Rectal smooth muscle tissue (tissue), 1 donor: ENCODE data around the gene KTI12.
"Not testable (repeated sequence)": the region's sequence is repeated elsewhere in the genome, so short reads cannot be mapped to it uniquely, and the experiment has no call there.

Source experiments
- H3K27ac ChIP-seq: one replicate; pipeline ENCODE4 v1.7.0; 2013; ENCODE audit warnings: low read depth, low read length, inconsistent platforms
- H3K27me3 ChIP-seq: one replicate; pipeline ENCODE4 v1.7.0; 2013; ENCODE audit warnings: low read length; ENCODE audit not compliant: control insufficient read depth, insufficient read depth
- H3K36me3 ChIP-seq: one replicate; pipeline ENCODE4 v1.7.0; 2013; ENCODE audit warnings: low read length; ENCODE audit not compliant: control insufficient read depth, insufficient read depth
- H3K4me1 ChIP-seq: one replicate; pipeline ENCODE4 v1.7.0; 2013; ENCODE audit warnings: low read length; ENCODE audit not compliant: control insufficient read depth, insufficient read depth
- H3K4me3 ChIP-seq: one replicate; pipeline ENCODE4 v1.7.0; 2013; ENCODE audit warnings: low read length
- H3K9ac ChIP-seq: one replicate; pipeline ENCODE4 v1.7.0; 2013; ENCODE audit warnings: low read length

Gene KTI12, protein sequence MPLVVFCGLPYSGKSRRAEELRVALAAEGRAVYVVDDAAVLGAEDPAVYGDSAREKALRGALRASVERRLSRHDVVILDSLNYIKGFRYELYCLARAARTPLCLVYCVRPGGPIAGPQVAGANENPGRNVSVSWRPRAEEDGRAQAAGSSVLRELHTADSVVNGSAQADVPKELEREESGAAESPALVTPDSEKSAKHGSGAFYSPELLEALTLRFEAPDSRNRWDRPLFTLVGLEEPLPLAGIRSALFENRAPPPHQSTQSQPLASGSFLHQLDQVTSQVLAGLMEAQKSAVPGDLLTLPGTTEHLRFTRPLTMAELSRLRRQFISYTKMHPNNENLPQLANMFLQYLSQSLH

DNA sequence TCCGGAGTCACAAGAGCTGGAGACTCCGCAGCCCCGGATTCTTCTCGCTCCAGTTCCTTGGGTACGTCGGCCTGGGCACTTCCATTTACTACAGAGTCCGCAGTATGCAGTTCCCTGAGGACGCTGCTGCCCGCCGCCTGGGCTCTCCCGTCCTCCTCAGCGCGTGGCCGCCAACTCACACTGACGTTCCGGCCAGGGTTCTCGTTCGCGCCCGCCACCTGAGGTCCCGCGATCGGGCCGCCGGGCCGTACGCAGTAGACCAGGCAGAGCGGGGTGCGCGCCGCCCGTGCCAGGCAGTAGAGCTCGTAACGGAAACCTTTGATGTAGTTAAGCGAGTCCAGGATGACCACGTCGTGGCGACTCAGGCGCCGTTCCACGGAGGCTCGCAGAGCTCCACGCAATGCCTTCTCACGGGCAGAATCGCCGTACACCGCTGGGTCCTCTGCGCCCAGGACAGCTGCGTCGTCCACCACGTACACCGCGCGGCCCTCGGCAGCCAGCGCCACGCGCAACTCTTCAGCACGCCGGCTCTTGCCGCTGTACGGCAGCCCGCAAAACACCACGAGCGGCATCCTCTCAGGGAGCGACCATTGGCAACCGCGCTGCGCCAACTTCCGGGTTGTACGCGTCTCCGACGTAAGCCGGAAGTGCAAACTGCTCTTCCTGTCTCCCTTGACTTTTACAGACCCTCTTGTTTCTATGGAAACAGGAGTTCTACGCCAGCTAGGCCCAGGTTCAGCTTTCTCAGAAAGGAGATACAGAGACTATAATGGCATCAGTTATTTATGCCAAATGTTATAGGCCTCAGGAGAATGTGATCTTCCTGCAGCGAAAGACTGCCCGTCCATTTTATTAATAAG is at the start of gene KTI12:
Gene KTI12, minus strand, starts transcription at position 621 of the 860 bp plus-strand sequence. Its CDS starts 49 bp downstream, at position 572.
- peak within 1 kb of the TSS; percentile 88 for H3K27ac ChIP-seq
- H3K9ac ChIP-seq = peak within 1 kb of the TSS; percentile 80
- no peaks in the 10 kb centered on the region for H3K27me3 ChIP-seq
- H3K36me3 ChIP-seq = peaks cover under 1% of the 10 kb centered on the region
- H3K4me1 ChIP-seq = peaks cover 10% of the 10 kb centered on the region
- peak within 1 kb of the TSS; percentile 92 for H3K4me3 ChIP-seq

DNA sequence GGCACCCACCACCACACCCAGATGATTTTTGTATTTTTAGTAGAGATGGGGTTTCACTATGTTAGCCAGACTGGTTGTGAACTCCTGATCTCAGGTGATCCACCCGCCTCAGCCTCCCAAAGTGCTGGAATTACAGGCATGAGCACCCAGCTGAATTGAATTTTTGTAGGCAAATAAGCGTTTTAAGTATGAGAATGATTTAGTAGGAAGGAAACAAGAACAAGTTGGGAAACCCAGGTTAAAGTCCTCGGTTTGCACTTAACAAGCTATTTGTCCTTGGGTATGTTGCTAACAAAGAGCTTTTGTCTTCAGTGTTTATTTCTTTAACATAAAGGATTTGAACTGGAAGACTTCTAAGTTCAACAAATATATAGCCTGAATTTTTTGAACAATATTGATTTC is 46.4 kb upstream of the KTI12 start:
- no peak overlapping the region for H3K27ac ChIP-seq
- H3K4me3 ChIP-seq = no peak overlapping the region
- peaks cover 15% of the 10 kb centered on the region for H3K36me3 ChIP-seq
- no peak overlapping the region for H3K9ac ChIP-seq
- no peaks in the 10 kb centered on the region for H3K27me3 ChIP-seq
- no peaks in the 10 kb centered on the region for H3K4me1 ChIP-seq

DNA sequence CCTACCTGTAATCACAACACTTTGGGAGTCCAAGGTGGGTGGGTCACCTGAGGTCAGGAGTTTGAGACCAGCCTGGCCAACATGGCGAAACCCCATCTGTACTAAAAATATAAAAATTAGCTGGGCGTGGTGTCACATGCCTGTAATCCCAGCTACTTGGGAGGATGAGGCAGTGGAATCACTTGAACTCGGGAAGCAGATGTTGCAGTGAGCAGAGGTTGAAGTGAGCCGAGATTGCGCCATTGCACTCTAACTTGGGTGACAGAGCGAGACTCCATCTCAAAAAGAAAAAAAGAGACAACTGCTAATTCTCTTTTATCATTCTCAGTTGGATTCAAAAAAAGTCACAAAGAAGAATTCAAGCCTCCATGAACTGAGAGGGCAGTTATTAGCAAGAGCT is 43.7 kb upstream of the KTI12 start:
- not testable (repeated sequence) for H3K9ac ChIP-seq, H3K4me3 ChIP-seq, H3K27me3 ChIP-seq, H3K27ac ChIP-seq, H3K4me1 ChIP-seq
- H3K36me3 ChIP-seq = peaks cover 12% of the 10 kb centered on the region

DNA sequence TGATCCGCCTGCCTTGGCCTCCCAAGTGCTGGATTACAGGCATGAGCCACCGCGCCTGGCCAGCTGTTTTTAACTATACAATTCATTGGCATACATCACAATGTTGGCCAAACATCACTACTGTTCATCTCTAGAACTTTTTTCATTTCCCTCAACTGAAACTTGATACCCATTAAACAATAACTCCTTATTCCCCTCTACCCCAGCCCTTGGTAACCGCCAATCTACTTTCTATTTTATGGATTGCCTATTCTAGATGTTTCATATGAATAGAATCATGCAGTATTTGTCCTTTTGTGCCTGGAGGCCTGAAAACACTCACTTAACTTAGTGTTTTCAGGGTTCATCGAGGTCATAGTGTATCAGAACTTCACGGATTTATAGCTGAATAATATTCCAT is 38.7 kb upstream of the KTI12 start:
- no peak overlapping the region for H3K27ac ChIP-seq
- H3K4me3 ChIP-seq = no peak overlapping the region

DNA sequence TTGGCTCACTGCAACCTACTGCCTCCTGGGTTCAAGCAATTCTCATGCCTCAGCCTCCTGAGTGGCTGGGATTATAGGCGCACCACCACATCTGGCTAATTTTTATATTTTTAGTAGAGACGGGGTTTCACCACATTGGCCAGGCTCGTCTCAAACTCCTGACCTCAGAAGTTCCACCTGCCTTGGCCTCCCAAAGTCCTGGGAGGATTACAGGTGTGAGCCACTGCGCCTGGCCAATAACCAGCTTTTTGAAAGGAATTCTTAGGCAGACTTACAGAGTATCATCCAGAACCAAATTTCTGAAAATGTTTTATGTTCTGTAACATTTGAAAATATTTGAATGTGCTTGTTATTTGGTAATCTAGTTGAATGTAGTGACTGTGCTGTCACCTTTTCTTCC is 37.1 kb upstream of the KTI12 start:
- H3K27me3 ChIP-seq = no peaks in the 10 kb centered on the region
- H3K4me3 ChIP-seq = no peak overlapping the region
- peaks cover 6% of the 10 kb centered on the region for H3K36me3 ChIP-seq
- H3K27ac ChIP-seq = no peak overlapping the region
- H3K4me1 ChIP-seq = no peaks in the 10 kb centered on the region
- no peak overlapping the region for H3K9ac ChIP-seq

More for the DNA sequence above, 38.7 kb upstream of the KTI12 start:
- Histone ChIP-seq H3K9ac (no peak overlapping the region), H3K36me3 (peaks cover 2% of the 10 kb centered on the region), H3K4me1 (no peaks in the 10 kb centered on the region), H3K27me3 (no peaks in the 10 kb centered on the region)

DNA sequence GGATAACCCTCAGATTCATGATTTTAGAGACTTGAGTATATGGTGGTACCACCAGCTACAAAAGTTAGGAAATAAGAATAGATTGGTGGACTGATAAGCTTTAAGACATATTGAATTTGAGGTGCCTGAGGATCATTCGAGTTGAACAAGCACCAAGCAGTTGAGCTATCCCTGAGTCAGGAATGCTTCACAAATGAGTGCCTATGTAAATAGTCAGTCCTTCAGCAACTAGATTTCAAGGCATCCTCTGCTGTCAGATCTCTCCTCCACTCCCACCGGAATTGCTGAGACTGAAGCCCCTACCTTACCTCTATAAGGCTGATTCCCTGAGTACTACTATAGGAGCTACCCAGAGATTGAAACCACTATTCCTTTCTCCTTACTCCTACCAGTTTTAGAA is 29.6 kb upstream of the KTI12 start:
- Histone ChIP-seq H3K9ac (no peak overlapping the region), H3K36me3 (peaks cover 10% of the 10 kb centered on the region), H3K4me3 (no peak overlapping the region), H3K27ac (no peak overlapping the region), H3K4me1 (no peaks in the 10 kb centered on the region), H3K27me3 (no peaks in the 10 kb centered on the region)

DNA sequence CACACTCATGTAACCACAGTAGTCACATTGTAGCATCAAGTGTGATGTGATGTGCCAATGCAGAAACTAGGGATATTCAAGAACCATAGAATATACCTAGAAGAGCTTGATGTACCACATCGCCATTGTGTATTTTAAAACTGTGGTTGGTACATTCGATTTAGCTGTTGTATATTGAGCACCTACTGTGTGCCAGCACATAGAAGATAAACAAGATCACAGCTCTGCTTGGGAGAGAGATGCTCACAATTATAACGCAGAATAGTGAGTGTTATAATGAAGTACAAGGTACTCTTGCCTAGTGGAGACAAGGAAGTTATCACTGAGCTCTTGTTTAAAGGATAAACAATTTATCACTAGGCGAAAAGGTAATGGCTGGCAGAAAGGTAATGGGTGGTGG is 27.2 kb upstream of the KTI12 start:
- H3K36me3 ChIP-seq = peaks cover 7% of the 10 kb centered on the region
- no peak overlapping the region for H3K9ac ChIP-seq
- H3K4me1 ChIP-seq = peaks cover 7% of the 10 kb centered on the region
- H3K4me3 ChIP-seq = no peak overlapping the region
- no peaks in the 10 kb centered on the region for H3K27me3 ChIP-seq
- H3K27ac ChIP-seq = no peak overlapping the region

DNA sequence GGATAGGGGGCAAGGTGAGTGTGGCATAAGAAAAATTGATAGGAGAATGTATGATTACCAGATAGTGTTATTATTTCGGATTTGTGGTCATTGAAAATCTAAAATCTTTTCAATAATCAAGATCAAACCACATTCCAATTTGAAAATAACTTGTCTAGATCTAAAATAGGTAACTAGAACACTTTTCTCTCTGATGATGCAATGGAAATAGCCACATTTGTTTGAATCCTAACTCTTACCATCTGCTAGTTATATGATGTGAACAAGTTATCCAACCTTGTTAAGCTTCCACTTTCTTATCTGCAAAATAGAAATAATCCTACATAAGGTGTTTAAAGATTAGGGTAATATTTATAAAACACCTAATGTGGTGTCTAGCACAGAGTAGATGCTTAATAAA is 26.3 kb upstream of the KTI12 start:
- no peak overlapping the region for H3K27ac ChIP-seq
- H3K9ac ChIP-seq = no peak overlapping the region
- peaks cover 6% of the 10 kb centered on the region for H3K36me3 ChIP-seq
- no peaks in the 10 kb centered on the region for H3K27me3 ChIP-seq
- peaks cover 7% of the 10 kb centered on the region for H3K4me1 ChIP-seq
- no peak overlapping the region for H3K4me3 ChIP-seq

DNA sequence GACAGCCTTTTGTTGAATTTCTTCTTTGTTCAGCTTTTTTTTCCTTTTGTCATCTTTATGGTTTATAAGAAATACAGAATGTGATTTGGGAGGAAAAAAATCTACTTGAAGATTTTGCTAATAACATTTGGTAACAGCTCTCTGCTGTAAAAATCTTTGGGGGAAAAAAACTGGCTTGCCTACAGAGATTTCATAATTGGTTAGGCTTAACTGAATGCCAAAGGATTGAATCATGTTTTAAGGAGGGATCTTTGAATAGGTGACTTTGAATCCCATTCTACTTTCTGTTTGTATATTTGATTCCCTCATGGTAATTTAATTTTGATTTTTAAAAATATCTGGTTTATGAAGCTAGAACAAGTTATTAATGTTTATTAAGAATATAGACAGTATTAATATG is 25.7 kb upstream of the KTI12 start:
- H3K4me1 ChIP-seq = peaks cover 10% of the 10 kb centered on the region
- no peak overlapping the region for H3K9ac ChIP-seq
- no peaks in the 10 kb centered on the region for H3K27me3 ChIP-seq
- H3K27ac ChIP-seq = no peak overlapping the region
- H3K36me3 ChIP-seq = peaks cover 6% of the 10 kb centered on the region
- H3K4me3 ChIP-seq = no peak overlapping the region

DNA sequence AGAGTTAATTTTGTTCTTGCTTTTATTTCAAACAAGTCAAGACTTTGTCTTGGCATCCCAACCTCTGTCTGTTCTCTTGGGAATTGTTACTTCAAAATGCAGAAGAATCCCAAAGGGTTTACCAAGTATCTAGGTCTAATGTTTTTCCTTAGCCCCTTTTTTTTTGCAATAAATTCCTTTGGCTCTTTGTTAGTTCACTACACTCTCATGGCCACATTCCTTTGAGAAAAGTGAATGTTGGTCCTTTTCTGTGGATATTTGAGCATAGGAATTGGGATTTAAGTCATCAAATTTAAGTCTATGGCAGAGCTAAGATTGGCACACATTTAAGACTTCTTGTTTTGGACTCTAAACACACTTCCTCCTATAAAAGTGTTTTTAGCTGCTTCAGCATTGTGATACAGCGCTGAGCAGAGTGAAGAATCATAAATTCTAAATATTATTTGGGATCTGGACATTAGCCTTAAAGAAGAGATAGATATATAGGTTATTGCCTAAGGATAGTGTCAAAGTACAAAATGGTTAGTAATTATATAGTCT is 24.3 kb upstream of the KTI12 start:
- no peak overlapping the region for H3K4me3 ChIP-seq

DNA sequence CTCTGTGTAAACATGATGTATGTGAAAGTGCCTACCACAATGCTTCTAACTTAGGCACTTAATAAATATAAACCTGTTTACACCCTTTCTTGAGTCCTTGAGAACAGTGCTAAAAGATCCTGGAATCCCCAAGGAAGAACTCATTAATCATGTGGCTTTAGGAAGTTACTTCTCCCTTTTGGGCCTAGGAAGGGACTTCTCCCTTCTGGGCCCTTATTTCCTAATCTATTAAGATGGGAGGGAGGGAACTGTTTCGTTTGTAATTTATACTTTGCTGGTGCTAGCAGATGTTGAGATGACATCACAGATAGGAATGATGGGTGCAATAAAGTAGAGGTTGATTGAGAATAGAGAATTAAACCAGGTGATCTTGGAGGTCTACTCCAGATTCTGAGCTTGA is 23.6 kb upstream of the KTI12 start:
- H3K4me1 ChIP-seq = peaks cover 13% of the 10 kb centered on the region
- peaks cover 5% of the 10 kb centered on the region for H3K36me3 ChIP-seq
- no peak overlapping the region for H3K27ac ChIP-seq
- H3K27me3 ChIP-seq = no peaks in the 10 kb centered on the region
- peak overlapping the region; percentile 76 for H3K4me3 ChIP-seq
- no peak overlapping the region for H3K9ac ChIP-seq

More for the DNA sequence above, 24.3 kb upstream of the KTI12 start:
- peaks cover 6% of the 10 kb centered on the region for H3K36me3 ChIP-seq
- no peak overlapping the region for H3K27ac ChIP-seq
- no peak overlapping the region for H3K9ac ChIP-seq
- no peaks in the 10 kb centered on the region for H3K27me3 ChIP-seq
- H3K4me1 ChIP-seq = peaks cover 13% of the 10 kb centered on the region

DNA sequence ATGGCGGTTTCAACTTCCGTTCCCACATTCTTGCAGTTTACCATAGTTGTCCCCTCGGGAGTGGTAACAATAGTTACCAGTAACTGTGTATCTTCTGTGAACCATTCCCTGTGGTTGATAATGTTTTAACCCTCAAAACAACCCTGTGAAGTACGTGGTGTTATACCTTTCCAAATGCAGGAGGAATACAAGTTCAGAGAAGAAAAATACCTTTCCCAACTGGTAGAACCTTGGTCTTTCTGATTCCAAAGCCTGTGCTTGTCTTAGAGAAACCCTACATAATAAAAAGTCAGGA is 23.3 kb upstream of the KTI12 start:
- Histone ChIP-seq H3K4me1 (peaks cover 13% of the 10 kb centered on the region), H3K9ac (peak overlapping the region; percentile 16), H3K27me3 (no peaks in the 10 kb centered on the region), H3K27ac (no peak overlapping the region), H3K4me3 (peak overlapping the region; percentile 76), H3K36me3 (peaks cover 7% of the 10 kb centered on the region)
